Measurements from ENCODE around the gene HECA.

HECA gene

GRCh38 chr6:139172151-139172550 lies 37.3 kb downstream of the HECA start:
- H3K4me3 ChIP-seq (ENCODE audit: low read depth, low read length) = no peak overlapping the region
- no peak for TF ChIP-seq CTCF (IDR thresholded peaks at IDR 0.05; ENCODE audit: control insufficient read depth, extremely low read depth, insufficient read depth)
- no peak for DNase-seq (ENCODE audit: low read depth)

GRCh38 chr6:139172567-139172966 lies 37.7 kb downstream of the HECA start:
- no peak for DNase-seq (ENCODE audit: low read depth)
- H3K4me3 ChIP-seq (ENCODE audit: low read depth, low read length) = no peak overlapping the region
- TF ChIP-seq CTCF (IDR thresholded peaks at IDR 0.05; ENCODE audit: control insufficient read depth, extremely low read depth, insufficient read depth) = no peak

GRCh38 chr6:139173172-139173571 lies 38.3 kb downstream of the HECA start:
- TF ChIP-seq CTCF (IDR thresholded peaks at IDR 0.05; ENCODE audit: control insufficient read depth, extremely low read depth, insufficient read depth) = no peak
- no peak for DNase-seq (ENCODE audit: low read depth)
- H3K4me3 ChIP-seq (ENCODE audit: low read depth, low read length) = no peak overlapping the region

- DNase-seq (ENCODE audit: low read depth) = no peak
Measured at GRCh38 chr6:139173822-139174221, 38.9 kb downstream of the HECA start.

GRCh38 chr6:139174961-139175360 lies 40.1 kb downstream of the HECA start:
- TF ChIP-seq CTCF (IDR thresholded peaks at IDR 0.05; ENCODE audit: control insufficient read depth, extremely low read depth, insufficient read depth) = no peak
- no peak overlapping the region for H3K4me3 ChIP-seq (ENCODE audit: low read depth, low read length)
- no peak for DNase-seq (ENCODE audit: low read depth)

More at GRCh38 chr6:139173822-139174221, 38.9 kb downstream of the HECA start:
- H3K4me3 ChIP-seq (ENCODE audit: low read depth, low read length) = no peak overlapping the region
- TF ChIP-seq CTCF (IDR thresholded peaks at IDR 0.05; ENCODE audit: control insufficient read depth, extremely low read depth, insufficient read depth) = no peak

GRCh38 chr6:139175389-139175948 lies 40.6 kb downstream of the HECA start:
- no peak for DNase-seq (ENCODE audit: low read depth)
- no peak for TF ChIP-seq CTCF (IDR thresholded peaks at IDR 0.05; ENCODE audit: control insufficient read depth, extremely low read depth, insufficient read depth)

GRCh38 chr6:139181236-139181635 lies 46.4 kb downstream of the HECA start:
- no peak for DNase-seq (ENCODE audit: low read depth)
- no peak for TF ChIP-seq CTCF (IDR thresholded peaks at IDR 0.05; ENCODE audit: control insufficient read depth, extremely low read depth, insufficient read depth)
- no peak overlapping the region for H3K4me3 ChIP-seq (ENCODE audit: low read depth, low read length)

More at GRCh38 chr6:139175389-139175948, 40.6 kb downstream of the HECA start:
- no peak overlapping the region for H3K4me3 ChIP-seq (ENCODE audit: low read depth, low read length)
